Nephron progenitor cell (in vitro differentiated cells): ENCODE measurements around the gene CDC27.
A peak's percentile ranks its signal among the peaks of the same experiment; 100 is the strongest.
"Not testable (repeated sequence)": the region's sequence is repeated elsewhere in the genome, so short reads cannot be mapped to it uniquely, and the experiment has no call there.

Source experiments
- DNase-seq: peaks from one replicate; pipeline ENCODE4 v3.0.0; 2021
- H3K27ac Mint-ChIP-seq: 2 replicates; pipeline ENCODE4 v1.8.0; 2021; ENCODE audit warnings: mild to moderate bottlenecking, moderate library complexity, mixed read lengths
- H3K27me3 Mint-ChIP-seq: 2 replicates; pipeline ENCODE4 v1.8.0; 2021; ENCODE audit warnings: mild to moderate bottlenecking, low read depth, mixed read lengths; ENCODE audit not compliant: poor library complexity
- H3K36me3 Mint-ChIP-seq: 2 replicates; pipeline ENCODE4 v1.8.0; 2021; ENCODE audit warnings: low read depth, mixed read lengths
- H3K4me1 Mint-ChIP-seq: 2 replicates; pipeline ENCODE4 v1.8.0; 2021; ENCODE audit warnings: mixed read lengths
- H3K4me3 Mint-ChIP-seq: 2 replicates; pipeline ENCODE4 v1.8.0; 2021; ENCODE audit warnings: mild to moderate bottlenecking, moderate library complexity, mixed read lengths
- H3K9me3 Mint-ChIP-seq: 2 replicates; pipeline ENCODE4 v1.8.0; 2021; ENCODE audit warnings: mild to moderate bottlenecking, moderate library complexity, mixed read lengths
- TF ChIP-seq, protein P1 (sequence below): fragments of 200-600 bp; sonication (generic); IDR thresholded peaks from 2 replicates; pipeline ENCODE4 v1.5.0; 2021; ENCODE audit warnings: antibody characterized with exemption

Gene CDC27

DNA sequence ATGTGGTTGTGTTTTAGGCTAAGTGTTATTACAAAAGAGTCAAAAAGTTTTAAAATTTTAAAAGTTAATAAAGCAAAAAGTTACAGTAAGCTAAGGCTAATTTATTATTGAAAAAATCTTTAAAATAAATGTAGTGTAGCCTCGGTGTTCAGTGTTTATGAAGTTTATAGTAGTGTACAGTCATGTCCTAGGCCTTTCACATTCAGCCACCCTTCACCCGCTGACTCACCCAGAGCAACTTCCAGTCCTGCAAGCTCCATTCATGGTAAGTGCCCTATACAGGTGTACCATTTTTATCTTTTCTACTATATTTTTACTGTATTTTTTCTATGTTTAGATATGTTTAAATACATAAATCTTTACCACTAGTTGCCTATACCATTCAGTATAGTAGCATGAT lies 111.5 kb downstream of the CDC27 start:
- Mint-ChIP-seq H3K4me3 (no peak overlapping the region), H3K27ac (no peak overlapping the region), H3K36me3 (peaks cover 20% of the 10 kb centered on the region), H3K4me1 (peaks cover 8% of the 10 kb centered on the region), H3K9me3 (no peaks in the 10 kb centered on the region), H3K27me3 (peaks cover 5% of the 10 kb centered on the region)
- no peak for DNase-seq
- TF ChIP-seq, protein P1, sequence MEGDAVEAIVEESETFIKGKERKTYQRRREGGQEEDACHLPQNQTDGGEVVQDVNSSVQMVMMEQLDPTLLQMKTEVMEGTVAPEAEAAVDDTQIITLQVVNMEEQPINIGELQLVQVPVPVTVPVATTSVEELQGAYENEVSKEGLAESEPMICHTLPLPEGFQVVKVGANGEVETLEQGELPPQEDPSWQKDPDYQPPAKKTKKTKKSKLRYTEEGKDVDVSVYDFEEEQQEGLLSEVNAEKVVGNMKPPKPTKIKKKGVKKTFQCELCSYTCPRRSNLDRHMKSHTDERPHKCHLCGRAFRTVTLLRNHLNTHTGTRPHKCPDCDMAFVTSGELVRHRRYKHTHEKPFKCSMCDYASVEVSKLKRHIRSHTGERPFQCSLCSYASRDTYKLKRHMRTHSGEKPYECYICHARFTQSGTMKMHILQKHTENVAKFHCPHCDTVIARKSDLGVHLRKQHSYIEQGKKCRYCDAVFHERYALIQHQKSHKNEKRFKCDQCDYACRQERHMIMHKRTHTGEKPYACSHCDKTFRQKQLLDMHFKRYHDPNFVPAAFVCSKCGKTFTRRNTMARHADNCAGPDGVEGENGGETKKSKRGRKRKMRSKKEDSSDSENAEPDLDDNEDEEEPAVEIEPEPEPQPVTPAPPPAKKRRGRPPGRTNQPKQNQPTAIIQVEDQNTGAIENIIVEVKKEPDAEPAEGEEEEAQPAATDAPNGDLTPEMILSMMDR = no peak

DNA sequence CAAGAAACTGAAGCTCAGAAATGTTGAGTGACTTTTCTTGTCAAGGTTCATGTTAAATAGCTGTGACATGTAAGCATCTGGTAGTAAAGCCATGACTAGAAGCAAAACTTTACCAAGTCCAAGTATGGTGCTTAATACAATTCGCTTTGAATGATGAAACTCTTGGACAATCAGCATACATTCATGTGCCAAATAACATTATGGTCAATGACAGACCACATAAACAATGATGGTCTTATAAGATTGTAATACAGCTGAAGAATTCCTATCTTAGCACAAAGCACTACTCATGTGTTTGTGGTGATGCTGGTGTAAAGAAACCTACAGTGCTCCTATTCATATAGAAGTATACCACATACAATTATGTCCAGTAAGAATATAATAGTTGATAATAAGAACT lies 112.9 kb downstream of the CDC27 start:
- H3K4me1 Mint-ChIP-seq = peaks cover 20% of the 10 kb centered on the region
- peaks cover 3% of the 10 kb centered on the region for H3K27me3 Mint-ChIP-seq
- no peak for DNase-seq
- peaks cover 14% of the 10 kb centered on the region for H3K36me3 Mint-ChIP-seq
- TF ChIP-seq, protein P1 = no peak
- no peak overlapping the region for H3K27ac Mint-ChIP-seq
- H3K4me3 Mint-ChIP-seq = no peak overlapping the region
- H3K9me3 Mint-ChIP-seq = no peaks in the 10 kb centered on the region

DNA sequence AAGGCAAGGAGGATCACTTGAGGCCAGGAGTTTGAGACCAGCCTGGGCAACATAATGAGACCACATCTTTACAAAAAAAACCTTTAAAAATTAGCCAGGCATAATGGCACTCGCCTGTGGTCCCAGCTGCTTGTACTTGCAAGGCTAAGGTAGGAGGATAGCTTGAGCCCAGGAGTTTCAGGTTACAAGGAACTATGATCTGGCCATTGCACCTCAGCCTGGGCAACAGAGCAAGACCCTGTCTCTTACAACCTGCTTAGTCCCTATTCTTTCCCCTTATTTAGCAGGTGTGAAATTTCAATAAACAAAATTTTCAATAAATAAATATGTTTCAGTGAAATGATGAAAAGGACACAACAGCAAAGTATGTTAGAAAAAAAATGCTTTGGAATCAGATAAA lies 114.7 kb downstream of the CDC27 start:
- not testable (repeated sequence) for H3K27ac Mint-ChIP-seq, H3K27me3 Mint-ChIP-seq, H3K4me3 Mint-ChIP-seq, H3K9me3 Mint-ChIP-seq, DNase-seq
- Mint-ChIP-seq H3K36me3 (peaks cover 24% of the 10 kb centered on the region), H3K4me1 (peaks cover 26% of the 10 kb centered on the region)

DNA sequence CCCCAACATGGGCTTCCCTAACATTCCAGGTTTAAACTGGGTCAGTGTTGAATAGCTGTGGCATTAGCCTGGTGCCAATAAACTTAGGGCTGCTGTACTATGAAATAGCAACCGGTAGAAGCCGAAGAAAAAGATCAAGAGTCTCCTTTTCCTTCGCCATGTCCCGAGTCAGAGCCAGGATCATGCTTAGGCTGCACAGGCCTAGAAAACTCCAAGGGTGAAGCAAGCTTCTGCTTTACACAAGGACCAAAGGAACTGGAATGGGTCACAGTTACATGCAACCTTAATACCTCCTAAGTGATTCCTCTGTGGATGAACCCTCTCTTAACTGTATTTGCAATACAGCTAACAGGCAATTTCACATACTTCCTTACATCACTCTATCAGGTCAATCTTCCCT lies 115.5 kb downstream of the CDC27 start:
- H3K27me3 Mint-ChIP-seq, DNase-seq, H3K4me3 Mint-ChIP-seq, H3K27ac Mint-ChIP-seq, H3K9me3 Mint-ChIP-seq: not testable (repeated sequence)
- peaks cover 24% of the 10 kb centered on the region for H3K36me3 Mint-ChIP-seq
- H3K4me1 Mint-ChIP-seq = peaks cover 26% of the 10 kb centered on the region

DNA sequence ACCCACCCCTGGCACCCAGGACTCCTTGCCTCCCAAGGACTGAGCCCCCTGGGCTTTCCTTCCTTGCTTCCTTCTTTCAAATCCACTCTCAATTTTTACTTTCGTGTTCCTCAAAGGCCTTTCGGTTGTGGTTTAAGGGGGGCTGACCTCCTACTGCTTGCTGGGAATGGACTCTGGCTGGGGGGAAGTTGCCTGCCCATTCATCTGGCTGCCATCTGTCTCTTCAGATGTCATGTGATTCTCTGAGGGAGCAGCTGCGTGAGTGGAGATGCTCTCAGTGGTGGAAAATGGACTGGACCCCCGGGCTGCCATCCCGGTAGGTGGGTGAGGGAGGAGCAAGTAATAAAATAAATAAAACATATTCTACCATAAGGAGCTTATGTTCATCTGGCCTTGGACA lies 116.2 kb downstream of the CDC27 start:
- TF ChIP-seq, protein P1 = no peak
- Mint-ChIP-seq H3K36me3 (peaks cover 24% of the 10 kb centered on the region), H3K4me3 (no peak overlapping the region), H3K9me3 (no peaks in the 10 kb centered on the region), H3K4me1 (peaks cover 26% of the 10 kb centered on the region), H3K27me3 (peaks cover 5% of the 10 kb centered on the region), H3K27ac (peak overlapping the region; percentile 92)
- no peak for DNase-seq

DNA sequence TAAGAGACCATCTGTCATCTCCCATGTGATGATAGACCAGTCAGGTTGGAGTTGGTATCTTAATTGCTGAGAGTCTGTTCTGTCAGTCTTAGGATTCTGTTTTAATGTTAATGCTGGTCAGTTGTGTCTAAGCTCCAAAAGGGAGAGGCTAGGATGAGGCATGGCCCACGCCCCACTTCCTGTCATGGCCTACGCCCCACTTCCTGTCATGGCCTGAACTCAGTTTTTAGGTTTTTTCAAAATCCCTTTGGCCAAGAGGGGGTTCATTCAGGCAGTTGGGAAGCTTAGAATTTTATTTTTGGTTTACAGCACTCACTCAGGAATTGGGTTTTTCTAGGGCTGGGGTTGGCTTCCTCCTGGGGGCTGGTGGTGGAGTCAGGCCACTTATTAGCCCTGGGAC lies 117.9 kb downstream of the CDC27 start:
- peaks cover 18% of the 10 kb centered on the region for H3K36me3 Mint-ChIP-seq
- H3K4me1 Mint-ChIP-seq = peaks cover 41% of the 10 kb centered on the region
- H3K27me3 Mint-ChIP-seq, H3K27ac Mint-ChIP-seq, H3K9me3 Mint-ChIP-seq, DNase-seq, H3K4me3 Mint-ChIP-seq: not testable (repeated sequence)

DNA sequence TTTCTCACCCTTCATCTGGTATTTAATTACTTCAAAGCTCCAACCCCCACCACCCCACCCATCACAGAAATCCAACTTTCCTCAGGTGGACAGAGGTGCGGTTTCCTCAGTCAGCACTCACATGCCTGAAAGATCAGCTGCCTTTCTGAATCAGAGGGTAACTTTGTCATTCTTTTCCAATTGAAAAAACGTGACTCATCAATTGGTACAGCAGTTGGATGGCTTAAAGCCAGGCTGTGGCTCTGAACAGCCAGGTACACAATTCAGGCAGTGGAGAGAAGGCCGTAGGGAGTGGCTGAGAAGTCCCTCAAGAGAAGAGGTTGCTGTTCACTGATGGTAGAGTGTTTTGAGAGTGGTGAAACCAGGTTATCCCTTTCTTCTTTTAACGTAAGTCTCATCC lies 118.8 kb downstream of the CDC27 start:
- not testable (repeated sequence) for H3K4me3 Mint-ChIP-seq, H3K27me3 Mint-ChIP-seq, H3K9me3 Mint-ChIP-seq, H3K27ac Mint-ChIP-seq, DNase-seq
- peaks cover 43% of the 10 kb centered on the region for H3K4me1 Mint-ChIP-seq
- H3K36me3 Mint-ChIP-seq = peaks cover 18% of the 10 kb centered on the region
